Mesendoderm (in vitro differentiated cells): ENCODE measurements around the gene CYP1A1.

Experiments used
- DNase-seq: peaks from one replicate; pipeline ENCODE4 v3.0.0; 2013
- H2AK5ac ChIP-seq: 2 replicates; pipeline ENCODE4 v1.6.1; 2013; ENCODE audit warnings: low read length, inconsistent platforms
- H2BK120ac ChIP-seq: 2 replicates; pipeline ENCODE4 v1.6.1; 2013; ENCODE audit warnings: low read depth, mild to moderate bottlenecking, low read length, moderate library complexity, mixed read lengths
- H2BK15ac ChIP-seq: replicated peaks from 2 replicates; pipeline ENCODE4 v1.6.1; 2013; ENCODE audit warnings: low read depth, mild to moderate bottlenecking, moderate library complexity
- H2BK5ac ChIP-seq: 2 replicates; pipeline ENCODE4 v1.6.1; 2013; ENCODE audit warnings: low read length, inconsistent platforms
- H3K18ac ChIP-seq: 2 replicates; pipeline ENCODE4 v1.6.1; 2013; ENCODE audit warnings: mild to moderate bottlenecking, low read length, mixed read lengths
- H3K23ac ChIP-seq: one replicate; pipeline ENCODE4 v1.6.1; 2013; ENCODE audit warnings: low read length
- H3K27ac ChIP-seq: 2 replicates; pipeline ENCODE4 v1.5.1; 2013; ENCODE audit warnings: low read depth, mild to moderate bottlenecking, inconsistent platforms, low read length, moderate library complexity
- H3K27me3 ChIP-seq: 2 replicates; pipeline ENCODE4 v1.6.1; 2013; ENCODE audit warnings: low read length, control low read depth, mild to moderate bottlenecking, inconsistent platforms; ENCODE audit not compliant: insufficient read depth, poor library complexity
- H3K36me3 ChIP-seq: 2 replicates; pipeline ENCODE4 v1.6.1; 2013; ENCODE audit warnings: low read length, inconsistent platforms; ENCODE audit not compliant: control insufficient read depth, insufficient read depth
- H3K4ac ChIP-seq: one replicate; pipeline ENCODE4 v1.6.1; 2013; ENCODE audit warnings: low read depth, mild to moderate bottlenecking, low read length, moderate library complexity
- H3K4me1 ChIP-seq: 2 replicates; pipeline ENCODE4 v1.6.1; 2013; ENCODE audit warnings: low read depth, low read length, inconsistent platforms; ENCODE audit not compliant: control insufficient read depth
- H3K4me2 ChIP-seq: 2 replicates; pipeline ENCODE4 v1.6.1; 2013; ENCODE audit warnings: low read length
- H3K4me3 ChIP-seq: 2 replicates; pipeline ENCODE4 v1.5.1; 2013; ENCODE audit warnings: mild to moderate bottlenecking, low read length
- H3K56ac ChIP-seq: one replicate; pipeline ENCODE4 v1.6.1; 2013; ENCODE audit warnings: low read length
- H3K79me1 ChIP-seq: 2 replicates; pipeline ENCODE4 v1.6.1; 2013; ENCODE audit warnings: low read length, inconsistent platforms
- H3K79me2 ChIP-seq: 2 replicates; pipeline ENCODE4 v1.6.1; 2013; ENCODE audit warnings: mild to moderate bottlenecking, low read length; ENCODE audit not compliant: control insufficient read depth, insufficient read depth
- H3K9ac ChIP-seq: 2 replicates; pipeline ENCODE4 v1.6.1; 2013; ENCODE audit warnings: low read length, inconsistent platforms
- H4K5ac ChIP-seq: one replicate; pipeline ENCODE4 v1.6.1; 2013; ENCODE audit warnings: low read length
- H4K8ac ChIP-seq: one replicate; pipeline ENCODE4 v1.6.1; 2013; ENCODE audit warnings: low read depth, mild to moderate bottlenecking, control low read depth, low read length, moderate library complexity
- WGBS: extraction: QIAGEN DNeasy Blood & Tissue Kit; methylation state at CpG from one replicate; pipeline ENCODE4 v1.1.7; 2013; ENCODE audit warnings: low lambda C conversion rate, missing lambda C conversion rate; ENCODE audit not compliant: insufficient coverage; ENCODE audit errors: extremely low coverage; 5-methylcytosine and 5-hydroxymethylcytosine counted together

Gene CYP1A1

DNA sequence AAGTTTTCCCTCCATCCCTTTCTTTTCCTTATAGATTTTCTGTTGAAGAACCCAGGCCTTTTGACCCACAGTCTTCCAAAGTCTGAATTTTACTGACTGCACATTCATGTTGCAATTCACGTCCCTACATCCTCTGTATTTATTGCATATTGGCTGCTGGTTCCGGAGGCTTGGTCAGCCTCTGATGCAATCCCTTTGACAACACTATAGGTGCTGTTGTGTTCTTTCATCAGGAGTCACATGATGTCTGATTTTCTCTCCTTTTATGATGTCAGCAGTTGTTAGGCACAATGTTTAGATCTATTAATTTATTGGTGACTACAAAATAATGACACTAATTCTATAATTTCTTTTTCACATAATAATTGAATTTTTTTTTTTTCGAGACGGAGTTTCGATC is 8.7 kb downstream of the CYP1A1 start:
- Histone ChIP-seq H3K4ac (no peak overlapping the region), H3K36me3 (no peaks in the 10 kb centered on the region), H3K56ac (no peak overlapping the region), H2BK15ac (no peak overlapping the region), H4K5ac (no peak overlapping the region), H3K79me2 (no peaks in the 10 kb centered on the region), H3K27me3 (no peaks in the 10 kb centered on the region), H2AK5ac (no peak overlapping the region), H2BK120ac (no peak overlapping the region), H4K8ac (no peak overlapping the region), H3K4me2 (no peak overlapping the region), H3K9ac (no peak overlapping the region), H3K4me1 (no peaks in the 10 kb centered on the region), H3K79me1 (no peaks in the 10 kb centered on the region), H2BK5ac (no peak overlapping the region), H3K27ac (no peak overlapping the region), H3K18ac (no peak overlapping the region), H3K4me3 (no peak overlapping the region), H3K23ac (no peak overlapping the region)
- WGBS: no CpG with 5 or more reads among the region's 5 CpGs
- no peak for DNase-seq

DNA sequence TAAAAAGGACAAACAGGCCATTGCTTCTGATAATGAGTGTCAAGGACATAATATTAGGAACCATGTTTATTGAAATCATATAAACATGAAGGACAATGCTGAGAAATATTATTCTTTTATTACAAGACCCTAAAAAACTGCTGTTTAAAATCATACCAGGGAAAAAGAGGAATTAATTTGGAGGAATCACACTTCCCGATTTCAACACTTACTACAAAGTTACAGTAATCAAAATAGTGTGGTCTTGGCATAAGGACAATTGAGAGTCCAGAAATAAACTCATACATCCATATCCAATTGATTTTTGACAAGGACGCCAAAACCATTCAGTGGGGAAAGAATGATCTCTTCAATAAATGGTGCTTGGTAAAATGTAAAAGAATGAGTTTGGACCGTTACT is 13.0 kb downstream of the CYP1A1 start:
- Histone ChIP-seq H3K4me3 (no peak overlapping the region), H3K79me1 (no peaks in the 10 kb centered on the region)
- WGBS: no CpG with 5 or more reads among the region's 3 CpGs

DNA sequence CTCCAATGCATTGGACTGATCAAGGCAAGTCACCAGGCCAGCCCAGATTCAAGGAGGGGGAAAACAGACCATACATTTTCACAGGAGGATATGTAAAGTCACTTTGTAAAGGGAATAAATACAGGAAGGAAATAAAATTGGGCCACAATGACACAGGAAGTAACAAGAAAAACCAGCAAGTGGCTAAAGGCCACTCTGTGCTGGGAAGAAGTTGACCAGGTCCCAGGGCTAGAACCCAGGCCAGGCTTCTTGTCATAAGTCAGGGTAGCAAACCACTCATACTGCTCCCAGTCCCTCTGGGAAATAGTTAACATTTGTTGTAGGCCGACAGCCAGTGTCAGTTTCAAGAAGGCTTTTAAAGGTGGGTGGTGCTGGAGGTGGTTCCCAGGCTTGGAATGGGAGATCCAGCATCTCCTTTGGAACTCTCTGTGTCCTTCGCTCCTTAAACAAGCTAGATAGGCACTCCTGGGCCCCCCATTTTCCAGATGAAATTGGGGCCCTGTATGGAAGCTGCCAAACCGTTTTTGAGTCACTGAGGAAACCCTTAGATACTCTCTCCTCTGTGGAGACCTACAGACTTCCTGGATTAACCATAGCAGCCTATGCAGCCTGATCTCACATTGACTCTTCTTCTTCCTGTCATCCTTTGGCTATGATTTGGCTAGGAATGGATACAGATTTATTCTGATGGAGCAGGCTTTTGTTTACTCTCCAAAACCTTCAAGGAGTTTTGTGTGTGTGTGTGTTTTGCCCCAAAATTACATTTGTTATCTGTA is 14.8 kb downstream of the CYP1A1 start:
- H2BK5ac ChIP-seq: no peak overlapping the region
- H2BK15ac ChIP-seq: no peak overlapping the region
- no CpG with 5 or more reads among the region's 3 CpGs for WGBS
- no peak overlapping the region for H4K8ac ChIP-seq
- no peak overlapping the region for H2BK120ac ChIP-seq
- no peak overlapping the region for H3K23ac ChIP-seq
- H3K36me3 ChIP-seq: no peaks in the 10 kb centered on the region
- DNase-seq: no peak
- H2AK5ac ChIP-seq: no peak overlapping the region
- no peak overlapping the region for H3K4ac ChIP-seq
- H3K9ac ChIP-seq: no peak overlapping the region
- H3K27ac ChIP-seq: no peak overlapping the region
- H3K56ac ChIP-seq: no peak overlapping the region
- no peaks in the 10 kb centered on the region for H3K4me1 ChIP-seq
- H3K79me2 ChIP-seq: no peaks in the 10 kb centered on the region
- no peak overlapping the region for H4K5ac ChIP-seq
- H3K4me3 ChIP-seq: no peak overlapping the region
- no peaks in the 10 kb centered on the region for H3K27me3 ChIP-seq
- H3K79me1 ChIP-seq: no peaks in the 10 kb centered on the region
- H3K18ac ChIP-seq: no peak overlapping the region
- H3K4me2 ChIP-seq: no peak overlapping the region

More for the DNA sequence above, 13.0 kb downstream of the CYP1A1 start:
- Histone ChIP-seq H3K4ac (no peak overlapping the region), H3K9ac (no peak overlapping the region), H3K4me2 (no peak overlapping the region), H3K36me3 (no peaks in the 10 kb centered on the region), H3K4me1 (no peaks in the 10 kb centered on the region), H3K27me3 (no peaks in the 10 kb centered on the region), H2BK5ac (no peak overlapping the region), H3K56ac (no peak overlapping the region), H3K27ac (no peak overlapping the region), H4K5ac (no peak overlapping the region), H2AK5ac (no peak overlapping the region), H4K8ac (no peak overlapping the region), H3K18ac (no peak overlapping the region), H3K79me2 (no peaks in the 10 kb centered on the region), H2BK120ac (no peak overlapping the region), H2BK15ac (no peak overlapping the region), H3K23ac (no peak overlapping the region)
- no peak for DNase-seq

DNA sequence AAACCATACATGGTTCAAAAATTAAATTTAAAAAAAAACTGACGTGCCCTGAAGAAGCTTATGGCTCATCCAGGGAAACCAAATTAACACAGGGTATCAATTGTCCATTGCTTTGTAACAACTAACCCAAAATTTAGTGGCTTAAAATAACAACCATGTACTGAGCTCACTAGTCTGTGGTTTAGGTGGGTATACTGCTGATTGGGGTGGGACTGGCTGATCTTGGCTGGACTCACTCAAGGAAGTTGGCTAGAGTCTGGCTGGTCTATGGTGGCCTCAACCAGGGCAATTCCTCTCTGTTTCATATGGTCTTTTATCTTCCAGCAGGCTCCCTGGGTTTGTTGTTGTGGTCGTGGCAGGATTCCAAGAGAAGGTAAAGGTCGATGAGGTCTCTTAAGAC is 15.4 kb downstream of the CYP1A1 start:
- Histone ChIP-seq H3K27ac (no peak overlapping the region), H2BK15ac (no peak overlapping the region), H3K4ac (no peak overlapping the region), H3K4me2 (no peak overlapping the region), H3K4me1 (no peaks in the 10 kb centered on the region), H3K79me1 (no peaks in the 10 kb centered on the region), H3K79me2 (no peaks in the 10 kb centered on the region), H4K5ac (no peak overlapping the region), H3K9ac (no peak overlapping the region), H4K8ac (no peak overlapping the region), H3K4me3 (no peak overlapping the region), H3K27me3 (no peaks in the 10 kb centered on the region), H3K36me3 (no peaks in the 10 kb centered on the region), H2BK5ac (no peak overlapping the region), H2BK120ac (no peak overlapping the region), H3K18ac (no peak overlapping the region), H3K56ac (no peak overlapping the region), H2AK5ac (no peak overlapping the region), H3K23ac (no peak overlapping the region)
- DNase-seq: no peak
- WGBS: no CpG with 5 or more reads among the region's 3 CpGs

DNA sequence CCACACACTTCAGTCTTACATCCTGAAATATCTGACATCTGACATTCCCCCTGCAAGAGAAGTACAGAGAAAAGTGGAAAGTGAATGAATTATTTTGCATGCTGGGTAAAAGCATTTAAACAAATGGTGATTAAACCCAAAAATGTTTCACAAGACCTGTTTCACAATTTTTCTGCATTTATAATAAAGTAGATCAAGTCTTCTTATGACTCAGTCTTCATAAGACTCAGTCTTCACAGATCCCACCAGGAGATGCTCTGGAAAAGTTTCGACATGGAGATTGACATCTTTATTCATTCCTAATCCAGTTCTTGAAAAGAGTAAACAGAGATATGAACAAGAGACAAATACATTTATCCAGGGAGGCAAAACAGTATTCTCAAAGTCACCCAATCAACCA is 16.3 kb downstream of the CYP1A1 start:
- Histone ChIP-seq H2BK5ac (no peak overlapping the region), H2BK15ac (no peak overlapping the region), H3K4me3 (no peak overlapping the region), H3K36me3 (no peaks in the 10 kb centered on the region), H2AK5ac (no peak overlapping the region), H3K56ac (no peak overlapping the region), H3K79me2 (no peaks in the 10 kb centered on the region), H4K8ac (no peak overlapping the region), H3K27ac (no peak overlapping the region), H3K9ac (no peak overlapping the region), H3K4me2 (no peak overlapping the region), H3K23ac (no peak overlapping the region), H3K4ac (no peak overlapping the region), H2BK120ac (no peak overlapping the region), H4K5ac (no peak overlapping the region), H3K18ac (no peak overlapping the region), H3K4me1 (no peaks in the 10 kb centered on the region), H3K27me3 (no peaks in the 10 kb centered on the region), H3K79me1 (no peaks in the 10 kb centered on the region)
- WGBS: no CpG with 5 or more reads among the region's 1 CpG
- DNase-seq: no peak

DNA sequence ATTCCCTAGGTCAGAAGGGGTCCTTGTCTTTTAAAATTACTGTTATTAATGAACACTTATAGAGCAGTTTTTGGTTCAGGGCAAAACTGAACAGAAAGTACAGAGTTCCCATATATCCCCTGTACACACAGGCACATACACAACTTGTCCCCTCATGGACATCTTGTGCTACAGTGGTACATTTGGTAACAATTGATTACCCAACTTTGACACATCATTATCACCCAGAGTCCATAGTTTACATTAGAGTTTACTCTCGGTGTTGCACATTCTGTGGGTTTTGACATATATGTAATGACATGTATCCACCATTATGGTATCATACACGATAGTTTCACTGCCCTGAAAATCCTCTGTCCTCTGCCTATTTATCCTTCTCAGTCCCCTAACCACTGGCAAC is 28.5 kb downstream of the CYP1A1 start:
- no peak overlapping the region for H3K56ac ChIP-seq
- peaks cover 11% of the 10 kb centered on the region for H3K79me1 ChIP-seq
- no peak for DNase-seq
- H3K27ac ChIP-seq: no peak overlapping the region
- no peak overlapping the region for H2BK120ac ChIP-seq
- no peaks in the 10 kb centered on the region for H3K27me3 ChIP-seq
- H3K23ac ChIP-seq: no peak overlapping the region
- H3K4me3 ChIP-seq: no peak overlapping the region
- no peak overlapping the region for H3K4me2 ChIP-seq
- no CpG with 5 or more reads among the region's 2 CpGs for WGBS
- no peak overlapping the region for H2BK5ac ChIP-seq
- no peak overlapping the region for H2AK5ac ChIP-seq
- H4K8ac ChIP-seq: no peak overlapping the region
- H3K9ac ChIP-seq: no peak overlapping the region
- H3K36me3 ChIP-seq: no peaks in the 10 kb centered on the region
- peaks cover 4% of the 10 kb centered on the region for H3K4me1 ChIP-seq
- H3K79me2 ChIP-seq: peaks cover 21% of the 10 kb centered on the region
- no peak overlapping the region for H3K4ac ChIP-seq
- no peak overlapping the region for H3K18ac ChIP-seq
- H4K5ac ChIP-seq: no peak overlapping the region
- no peak overlapping the region for H2BK15ac ChIP-seq
